ENCODE measurements around the gene STX7. TPM values are rescaled to one million over a fixed set of nuclear protein-coding genes. Genes with fewer than 3 reads are reported as not detected.

Gene STX7
- total RNA-seq, 1 experiment from 2014 or later, result 27.8 TPM

GRCh38 chr6:132490024-132490423 lies 22.9 kb downstream of the STX7 start:
- Histone ChIP-seq H2AFZ (ENCODE audit: low read depth, low read length, poor library complexity, severe bottlenecking) (no peak overlapping the region), H3K9me2 (ENCODE audit: insufficient read depth) (no peaks in the 10 kb centered on the region), H3K4me1 (ENCODE audit: control insufficient read depth in 1 of 2, insufficient read depth in 2 of 2, low read length in 2 of 2) (no peaks in the 10 kb centered on the region), H3K4me3 (replicated peaks in 1 of 2; ENCODE audit: low read depth in 1 of 2, low read length in 2 of 2) (no peak overlapping the region), H3K27me3 (ENCODE audit: insufficient read depth, low read length) (no peaks in the 10 kb centered on the region), H3K9me3 (ENCODE audit: control insufficient read depth in 1 of 2, insufficient read depth in 1 of 2, low read depth in 1 of 2, low read length in 2 of 2) (no peaks in the 10 kb centered on the region), H3K9ac (ENCODE audit: low read length) (no peak overlapping the region), H3K36me3 (ENCODE audit: control insufficient read depth in 1 of 2, insufficient read depth in 2 of 2, low read length in 2 of 2) (no peaks in the 10 kb centered on the region), H3K79me2 (ENCODE audit: insufficient read depth, low read length) (peaks cover 22% of the 10 kb centered on the region), H3K27ac (ENCODE audit: low read depth, low read length) (no peak overlapping the region), H4K20me1 (ENCODE audit: insufficient read depth) (no peaks in the 10 kb centered on the region), H3K4me2 (ENCODE audit: low read length) (no peak overlapping the region)
- ChIA-PET CTCF (no interaction called here), POLR2A (no interaction called here), RAD21 (ENCODE audit: low non-redundant PET in 1 of 2, low total read pairs in 2 of 2, uncharacterized antibody in 2 of 2, unreplicated experiment in 2 of 2) (no interaction called here)
- no TSS peak for BruUV-seq (replicated peaks)
- TF ChIP-seq POLR2A (IDR thresholded peaks at IDR 0.05; ENCODE audit: borderline replicate concordance, extremely low read depth, insufficient read depth, insufficient read length) (no peak), ZNF274 (IDR thresholded peaks at IDR 0.05; ENCODE audit: low read depth, low read length) (no peak), TCF7L2 (IDR thresholded peaks at IDR 0.05; ENCODE audit: borderline replicate concordance, extremely low read depth, insufficient read depth, insufficient read length) (no peak), EZH2 (IDR thresholded peaks at IDR 0.05) (no peak), FOSL1 (IDR thresholded peaks at IDR 0.05; ENCODE audit: low read depth) (no peak), CTCF (IDR thresholded peaks at IDR 0.05 in 2 of 3, conservative IDR thresholded peaks at IDR 0.05 in 1 of 3; ENCODE audit: borderline replicate concordance in 1 of 3, insufficient read depth in 1 of 3, low read depth in 2 of 3, low read length in 2 of 3) (no peak), ELF1 (IDR thresholded peaks at IDR 0.05; ENCODE audit: borderline replicate concordance, low read depth) (no peak), POLR2AphosphoS5 (IDR thresholded peaks at IDR 0.05; ENCODE audit: low read depth, low read length) (no peak), SIN3A (IDR thresholded peaks at IDR 0.05; ENCODE audit: low read depth) (no peak), YY1 (IDR thresholded peaks at IDR 0.05; ENCODE audit: extremely low read depth, insufficient replicate concordance, low read depth, low read length) (no peak), SP1 (IDR thresholded peaks at IDR 0.05; ENCODE audit: low read depth) (no peak), JUND (IDR thresholded peaks at IDR 0.05) (no peak), CBX3 (IDR thresholded peaks at IDR 0.05; ENCODE audit: low read depth) (no peak), ATF3 (IDR thresholded peaks at IDR 0.05) (no peak)
- TF ChIP-seq, protein P1, sequence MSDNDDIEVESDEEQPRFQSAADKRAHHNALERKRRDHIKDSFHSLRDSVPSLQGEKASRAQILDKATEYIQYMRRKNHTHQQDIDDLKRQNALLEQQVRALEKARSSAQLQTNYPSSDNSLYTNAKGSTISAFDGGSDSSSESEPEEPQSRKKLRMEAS (IDR thresholded peaks at IDR 0.05), result no peak
- TF ChIP-seq, protein P2, sequence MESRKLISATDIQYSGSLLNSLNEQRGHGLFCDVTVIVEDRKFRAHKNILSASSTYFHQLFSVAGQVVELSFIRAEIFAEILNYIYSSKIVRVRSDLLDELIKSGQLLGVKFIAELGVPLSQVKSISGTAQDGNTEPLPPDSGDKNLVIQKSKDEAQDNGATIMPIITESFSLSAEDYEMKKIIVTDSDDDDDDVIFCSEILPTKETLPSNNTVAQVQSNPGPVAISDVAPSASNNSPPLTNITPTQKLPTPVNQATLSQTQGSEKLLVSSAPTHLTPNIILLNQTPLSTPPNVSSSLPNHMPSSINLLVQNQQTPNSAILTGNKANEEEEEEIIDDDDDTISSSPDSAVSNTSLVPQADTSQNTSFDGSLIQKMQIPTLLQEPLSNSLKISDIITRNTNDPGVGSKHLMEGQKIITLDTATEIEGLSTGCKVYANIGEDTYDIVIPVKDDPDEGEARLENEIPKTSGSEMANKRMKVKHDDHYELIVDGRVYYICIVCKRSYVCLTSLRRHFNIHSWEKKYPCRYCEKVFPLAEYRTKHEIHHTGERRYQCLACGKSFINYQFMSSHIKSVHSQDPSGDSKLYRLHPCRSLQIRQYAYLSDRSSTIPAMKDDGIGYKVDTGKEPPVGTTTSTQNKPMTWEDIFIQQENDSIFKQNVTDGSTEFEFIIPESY (IDR thresholded peaks at IDR 0.05; ENCODE audit: extremely low read depth, insufficient replicate concordance, low read length), result no peak
- intact Hi-C loops (cut with micrococcal nuclease), result no loop called here
- ATAC-seq (no peak), DNase-seq (ENCODE audit: low read depth, low spot score) (no peak)
